ACHN (cell line): ENCODE results near the gene TJP1.
"Not testable (repeated sequence)": the region's sequence is repeated elsewhere in the genome, so short reads cannot be mapped to it uniquely, and the experiment has no call there.

Source experiments
- DNase-seq: peaks from one replicate; pipeline ENCODE4 v3.0.0-alpha.2; 2015
- in situ Hi-C: cut with HindIII; loops from 2 replicates; pipeline ENCODE4 v1.10.0; 2017; ENCODE audit warnings: low sequenced_read_pairs, low pct_ligation_motif_present, low pct_unique_long_range_greater_than_20kb

TJP1 gene

GRCh38 chr15:29734917-29735572 lies 87.2 kb downstream of the TJP1 start:
- in situ Hi-C loops, result no loop called here
- peak; percentile 88 for DNase-seq

- in situ Hi-C loops, result no loop called here
- DNase-seq, result no peak
Measured at GRCh38 chr15:29731865-29732264, 90.4 kb downstream of the TJP1 start.

GRCh38 chr15:29730471-29730870 lies 91.8 kb downstream of the TJP1 start:
- in situ Hi-C loops, DNase-seq: not testable (repeated sequence)

- no peak for DNase-seq
- in situ Hi-C loops, result no loop called here
Measured at GRCh38 chr15:29728418-29728817, 93.8 kb downstream of the TJP1 start.

- in situ Hi-C loops, result no loop called here
- DNase-seq, result no peak
Measured at GRCh38 chr15:29727871-29728270, 94.4 kb downstream of the TJP1 start.

- in situ Hi-C loops, result no loop called here
- DNase-seq, result no peak
Measured at GRCh38 chr15:29726553-29726952, 95.7 kb downstream of the TJP1 start.

- DNase-seq, result no peak
- in situ Hi-C loops, result no loop called here
Measured at GRCh38 chr15:29724026-29724425, 98.2 kb downstream of the TJP1 start.

- no peak for DNase-seq
- in situ Hi-C loops, result no loop called here
Measured at GRCh38 chr15:29713784-29714183, 108.5 kb downstream of the TJP1 start.

- in situ Hi-C loops, result no loop called here
- no peak for DNase-seq
Measured at GRCh38 chr15:29712149-29712885, 110.0 kb downstream of the TJP1 start.

GRCh38 chr15:29711531-29711930 lies 110.7 kb downstream of the TJP1 start:
- in situ Hi-C loops, result no loop called here
- DNase-seq, result no peak

GRCh38 chr15:29708519-29708918 lies 113.7 kb downstream of the TJP1 start:
- DNase-seq, result no peak
- in situ Hi-C loops, result no loop called here

GRCh38 chr15:29704950-29705597 lies 117.2 kb downstream of the TJP1 start:
- in situ Hi-C loops, result no loop called here
- DNase-seq, result no peak

- in situ Hi-C loops, result no loop called here
- DNase-seq, result no peak
Measured at GRCh38 chr15:29701151-29701550, 121.1 kb downstream of the TJP1 start.

- in situ Hi-C loops, result no loop called here
- DNase-seq, result no peak
Measured at GRCh38 chr15:29700296-29700695, 122.0 kb downstream of the TJP1 start.

GRCh38 chr15:29699791-29700190 lies 122.5 kb downstream of the TJP1 start:
- in situ Hi-C loops, result no loop called here
- DNase-seq, result no peak

GRCh38 chr15:29698030-29698701 lies 124.1 kb downstream of the TJP1 start:
- in situ Hi-C loops, result no loop called here

GRCh38 chr15:29696950-29697738 lies 125.1 kb downstream of the TJP1 start:
- DNase-seq, result no peak
- in situ Hi-C loops, result no loop called here

More at GRCh38 chr15:29698030-29698701, 124.1 kb downstream of the TJP1 start:
- peak; percentile 72 for DNase-seq

GRCh38 chr15:29696506-29696905 lies 125.8 kb downstream of the TJP1 start:
- in situ Hi-C loops, DNase-seq: not testable (repeated sequence)
